ENCODE measurements around the gene PRPF40B.

Gene PRPF40B

DNA sequence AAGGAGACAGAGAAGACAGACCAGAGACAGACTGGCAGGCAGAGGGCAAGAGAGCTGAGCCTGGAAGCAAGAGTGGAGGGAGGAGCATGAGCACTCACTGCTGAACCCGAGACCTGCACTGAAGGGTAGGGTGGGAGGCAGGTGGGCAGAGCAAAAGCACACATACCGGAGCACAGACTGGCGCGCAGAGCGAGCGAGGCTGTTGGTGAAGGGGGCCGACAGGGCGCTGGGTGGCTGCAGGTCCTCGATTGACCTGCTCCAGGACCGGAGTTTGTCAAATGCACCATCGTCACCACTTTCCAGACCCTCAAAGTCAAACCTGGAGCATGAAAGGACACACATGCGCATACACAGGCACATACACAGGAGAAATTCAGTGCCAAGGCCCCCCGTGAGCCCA lies 34.9 kb downstream of the PRPF40B start:
- FAIRE-seq, result no peak
- DNase-seq (ENCODE audit: low spot score), result no peak

DNA sequence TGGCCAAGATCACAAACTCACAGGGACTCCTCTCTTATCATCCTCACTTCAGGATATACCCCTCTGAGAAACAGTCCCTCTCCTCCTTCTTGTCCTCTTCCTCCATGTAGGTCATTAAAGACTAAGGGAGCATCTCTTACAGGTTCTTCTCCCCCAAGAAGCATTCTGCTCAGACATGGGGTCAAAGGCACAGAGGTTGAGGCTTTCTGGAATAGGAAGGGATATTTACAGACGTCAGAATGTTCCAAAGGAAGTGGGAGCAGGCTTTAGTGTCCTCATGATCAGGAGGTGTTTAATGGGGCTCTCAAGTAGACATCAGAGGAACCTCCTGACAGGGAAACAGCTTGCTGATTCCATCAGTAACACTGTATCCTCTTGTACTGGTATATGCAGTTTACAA lies 36.4 kb downstream of the PRPF40B start:
- DNase-seq (ENCODE audit: low spot score) (no peak), FAIRE-seq (no peak)

DNA sequence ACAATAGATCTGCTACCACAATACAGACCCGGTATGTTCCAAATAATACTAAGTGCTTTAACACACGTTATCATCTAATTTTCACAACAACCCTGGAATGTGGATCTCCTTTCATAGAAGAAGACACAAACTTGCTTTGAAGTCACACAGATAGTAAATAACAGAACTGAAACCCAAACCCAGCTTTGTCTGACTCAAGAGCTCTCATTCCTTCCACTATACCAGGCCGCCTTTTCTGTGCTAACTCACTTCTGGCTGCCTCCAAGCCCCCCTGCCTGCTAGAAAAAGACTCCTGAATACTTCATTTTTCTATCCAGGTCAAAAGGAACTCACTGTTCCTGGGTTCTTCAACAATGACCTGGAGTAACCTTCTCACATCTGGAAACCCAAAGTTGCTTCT lies 37.8 kb downstream of the PRPF40B start:
- DNase-seq (ENCODE audit: low spot score), result no peak
- FAIRE-seq, result no peak

DNA sequence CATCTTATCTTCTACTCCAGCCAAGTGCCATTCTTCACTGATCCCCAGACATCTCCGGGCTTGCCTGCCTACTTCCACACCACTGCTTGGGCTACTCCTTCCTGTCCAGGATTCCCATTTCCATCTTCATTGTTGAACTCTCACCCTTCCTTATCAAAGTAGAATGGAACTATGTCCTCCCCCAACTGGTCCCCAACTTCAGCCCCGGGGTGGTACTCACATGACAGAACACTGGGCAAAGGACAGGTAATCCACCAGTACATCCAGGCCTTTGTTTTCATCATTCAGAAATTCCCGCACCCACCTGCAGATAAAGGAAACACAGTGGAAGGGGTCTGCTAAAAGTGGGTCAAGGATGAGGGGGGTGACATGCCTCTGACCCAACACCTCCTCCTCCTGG lies 38.4 kb downstream of the PRPF40B start:
- DNase-seq (ENCODE audit: low spot score) (no peak), FAIRE-seq (no peak)

DNA sequence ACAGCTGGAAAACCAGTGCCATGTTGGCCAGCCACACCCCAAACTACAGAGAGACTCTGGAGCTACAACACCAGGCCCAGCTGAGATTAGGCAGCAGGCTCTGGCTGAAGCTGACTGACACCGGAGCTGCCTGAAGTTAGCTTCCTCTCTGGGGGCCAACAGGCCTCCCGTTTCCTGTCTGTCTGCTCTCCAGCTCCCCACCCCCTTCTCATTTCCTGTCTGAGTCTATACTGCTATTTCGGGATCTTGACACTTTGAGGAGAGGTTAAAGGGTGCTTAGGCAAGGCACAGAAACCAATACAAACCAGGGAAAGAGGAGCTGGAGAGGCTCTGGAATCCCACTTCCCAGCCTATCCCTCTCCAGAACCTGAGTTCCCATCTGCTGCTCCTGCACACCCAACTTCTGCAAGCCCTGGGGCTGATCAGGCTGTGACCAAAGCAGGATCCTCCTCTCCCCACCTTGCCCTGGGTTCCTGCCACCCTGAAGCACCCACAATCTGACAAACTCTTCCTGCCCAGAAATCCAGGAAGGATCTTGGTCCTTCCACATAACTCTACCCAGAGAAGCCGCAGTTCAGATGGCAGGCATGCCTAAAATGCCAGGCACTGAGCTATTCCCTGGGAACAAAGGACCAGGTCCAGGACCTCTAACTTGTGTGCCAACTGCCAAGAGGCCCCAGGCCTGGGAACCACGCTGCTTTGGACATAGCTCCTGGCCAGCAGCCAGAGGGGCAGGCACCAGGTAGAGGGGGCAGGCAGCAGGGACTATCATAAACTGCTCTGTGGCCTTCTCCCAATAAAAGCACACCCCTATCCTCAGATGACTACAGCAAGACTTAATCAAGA lies 39.9 kb downstream of the PRPF40B start:
- FAIRE-seq (no peak), DNase-seq (ENCODE audit: low spot score) (peak; percentile 79)

DNA sequence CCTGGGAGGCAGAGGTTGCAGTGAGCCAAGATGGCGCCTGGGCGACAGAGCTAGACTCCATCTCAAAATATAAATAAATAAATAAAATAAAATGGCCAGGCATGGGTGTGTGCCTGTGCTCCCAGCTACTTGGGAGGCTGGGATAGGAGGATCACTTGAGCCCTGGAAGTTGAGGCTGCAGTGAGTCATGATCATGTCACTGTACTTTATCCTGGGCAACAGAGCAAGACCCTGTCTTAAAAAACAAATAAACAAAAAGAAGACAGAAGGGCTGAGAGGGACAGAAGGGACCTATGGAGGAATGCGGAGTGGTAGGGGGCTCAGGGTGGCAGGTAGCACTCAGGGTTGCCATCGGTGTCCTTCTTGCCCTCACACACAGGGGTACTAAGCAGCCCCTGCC lies 40.8 kb downstream of the PRPF40B start:
- DNase-seq (ENCODE audit: low spot score) (no peak), FAIRE-seq (no peak)

DNA sequence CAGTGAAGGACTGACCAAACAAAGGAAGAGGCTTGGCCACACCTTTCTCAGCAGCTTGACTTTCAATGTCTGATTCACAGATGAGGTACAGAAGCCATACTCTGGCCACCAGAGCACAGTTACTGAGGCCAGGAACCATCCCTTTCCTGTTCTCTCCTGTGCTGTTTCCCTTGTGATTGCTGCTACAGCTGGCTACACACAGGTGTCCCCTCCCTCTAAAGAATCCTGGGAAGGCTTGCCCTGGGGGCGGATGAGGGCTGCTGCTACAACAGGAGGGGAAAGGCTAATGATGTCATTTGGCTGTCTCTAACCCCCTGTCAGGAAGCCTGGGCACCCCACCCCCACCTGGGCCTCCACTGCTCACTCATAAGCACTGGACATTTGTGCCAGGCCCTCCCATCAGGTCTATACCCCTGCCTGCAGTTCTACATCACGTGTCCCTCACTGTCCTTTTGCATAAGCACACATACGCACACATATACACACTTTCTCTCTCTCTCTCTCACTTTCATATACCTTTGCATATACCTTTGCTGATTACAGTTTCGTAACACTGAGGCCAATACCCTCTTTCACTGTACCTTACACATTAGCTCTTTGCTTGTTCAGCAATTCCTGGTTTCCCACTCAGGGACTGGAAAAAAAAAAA lies 41.4 kb downstream of the PRPF40B start:
- no peak for DNase-seq (ENCODE audit: low spot score)
- FAIRE-seq, result no peak

DNA sequence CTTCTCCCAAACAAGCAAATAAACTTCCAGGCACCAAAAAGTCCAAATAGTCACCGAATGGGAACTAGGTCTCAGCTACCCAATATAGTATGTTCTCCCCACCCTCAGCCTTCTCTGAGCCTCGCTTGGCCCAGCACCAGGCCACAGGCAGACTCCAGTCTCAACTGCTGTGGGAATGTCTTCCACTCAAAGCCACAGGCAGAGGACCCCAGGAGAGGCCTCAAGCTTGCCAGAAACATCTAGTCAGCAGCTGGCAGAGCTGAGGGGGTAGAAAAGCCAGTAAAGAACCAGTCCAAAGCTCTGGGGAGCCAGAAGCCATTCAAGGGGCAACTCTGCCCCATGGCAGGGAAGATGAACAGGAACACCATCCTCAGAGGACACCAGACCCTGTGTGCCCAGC lies 42.0 kb downstream of the PRPF40B start:
- FAIRE-seq, result no peak
- DNase-seq (ENCODE audit: low spot score), result no peak

DNA sequence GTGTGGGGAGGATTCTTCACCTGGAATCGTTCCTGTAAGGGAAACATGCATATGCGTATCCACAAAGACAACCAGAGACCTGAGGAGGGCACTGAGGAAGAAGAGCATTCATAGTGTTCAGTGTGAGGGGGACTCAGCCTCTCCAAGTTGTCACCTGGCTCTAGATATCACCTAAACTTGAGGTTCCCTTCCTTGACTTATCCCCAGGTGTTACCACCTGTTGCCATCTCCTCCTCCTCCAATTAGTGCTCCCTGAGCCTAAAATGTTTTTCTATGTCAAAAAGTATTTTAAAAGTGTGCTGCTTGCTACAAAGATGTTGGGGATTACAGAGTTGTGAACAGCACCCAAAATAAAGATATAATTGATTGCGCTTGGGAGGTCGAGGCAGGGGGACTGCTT lies 42.8 kb downstream of the PRPF40B start:
- no peak for DNase-seq (ENCODE audit: low spot score)
- no peak for FAIRE-seq

DNA sequence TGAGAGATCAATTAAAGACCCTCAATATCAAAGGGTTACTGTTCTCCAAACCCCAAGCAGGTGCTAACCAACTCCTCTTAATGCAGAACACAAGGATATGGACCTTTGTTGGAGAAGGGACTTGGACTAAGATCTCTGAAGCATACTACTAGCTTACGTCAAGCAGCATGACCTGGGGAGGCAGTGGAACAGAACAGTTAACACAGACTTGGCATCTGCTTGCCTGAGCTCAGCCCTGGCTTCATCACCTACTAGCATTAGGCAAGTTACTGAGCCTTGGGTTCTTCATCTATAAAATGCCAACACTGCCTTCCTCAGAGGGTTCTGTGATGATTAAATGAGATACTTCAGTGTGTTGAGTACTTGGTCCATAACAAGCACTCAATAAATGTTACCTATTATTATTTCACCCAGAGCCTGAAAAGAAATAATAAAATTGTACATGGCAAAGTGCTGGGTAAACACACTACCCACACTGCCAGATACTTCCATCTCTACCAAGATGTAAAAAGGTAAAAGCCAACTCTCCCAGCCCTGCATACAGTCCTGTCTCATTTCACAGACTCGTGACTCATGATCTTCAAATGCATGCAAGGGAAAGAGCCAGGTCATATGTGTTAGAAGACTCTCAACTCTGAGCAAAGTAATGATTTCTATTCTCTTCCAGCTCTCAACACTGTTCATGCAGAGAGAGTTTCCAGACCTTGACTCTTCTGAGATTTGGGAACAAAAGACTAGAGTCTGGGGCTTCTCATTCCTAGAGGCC lies 44.1 kb downstream of the PRPF40B start:
- DNase-seq (ENCODE audit: low spot score) (no peak), FAIRE-seq (no peak)

DNA sequence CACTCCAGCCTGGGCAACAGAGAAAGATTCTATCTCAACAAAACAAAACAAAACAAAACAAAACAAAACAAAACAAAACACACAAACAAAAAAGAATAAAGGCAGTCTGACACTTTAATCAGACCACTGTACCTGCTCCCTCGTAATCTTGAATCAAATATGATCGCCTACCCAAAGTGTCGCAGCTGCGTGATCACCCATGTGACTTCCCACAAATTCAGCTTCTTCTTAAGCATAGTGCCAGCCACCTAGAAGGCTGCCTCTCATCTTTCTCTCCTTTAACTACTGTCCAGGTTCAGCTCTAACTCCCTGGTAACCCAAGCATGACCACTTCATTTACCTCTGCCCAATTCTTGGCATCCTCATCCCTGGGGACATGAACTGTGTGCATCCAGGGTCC lies 46.4 kb downstream of the PRPF40B start:
- DNase-seq (ENCODE audit: low spot score) (no peak), FAIRE-seq (no peak)

DNA sequence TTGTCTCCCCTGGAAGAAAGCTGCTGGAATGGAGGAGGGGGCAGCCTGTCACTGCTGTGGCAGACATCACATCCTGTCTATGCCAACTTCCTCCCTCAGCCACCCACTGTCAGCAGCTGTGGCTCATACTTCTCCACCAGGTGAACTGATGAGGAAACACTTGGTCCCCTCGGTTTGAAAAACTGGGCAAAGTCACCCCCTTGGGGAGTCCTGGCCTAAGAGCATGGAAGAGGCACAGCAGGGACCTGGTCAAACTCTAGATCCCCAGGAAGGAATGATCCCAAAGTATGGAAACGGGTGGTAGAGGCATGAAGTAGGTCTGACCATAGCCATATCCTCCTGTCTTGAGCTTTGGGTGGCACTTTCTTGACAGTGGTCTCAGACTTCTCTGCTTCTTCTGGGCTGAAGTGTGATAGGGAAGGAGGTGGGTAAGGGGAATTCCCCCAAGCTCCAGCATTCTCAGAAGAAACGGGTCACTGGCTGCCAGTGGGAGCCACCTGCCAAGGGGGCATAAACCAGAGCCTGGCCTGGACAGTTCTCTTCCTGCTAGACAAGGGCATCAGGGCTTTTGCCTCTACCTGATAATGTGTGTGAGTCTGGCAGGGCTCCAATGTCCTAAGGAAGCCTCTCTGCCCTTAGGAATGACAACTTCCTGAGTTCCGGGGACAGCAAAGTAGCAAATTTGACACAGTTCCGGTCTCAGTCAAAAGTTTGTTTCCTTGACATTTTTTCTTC lies 47.8 kb downstream of the PRPF40B start:
- no peak for DNase-seq (ENCODE audit: low spot score)
- no peak for FAIRE-seq

DNA sequence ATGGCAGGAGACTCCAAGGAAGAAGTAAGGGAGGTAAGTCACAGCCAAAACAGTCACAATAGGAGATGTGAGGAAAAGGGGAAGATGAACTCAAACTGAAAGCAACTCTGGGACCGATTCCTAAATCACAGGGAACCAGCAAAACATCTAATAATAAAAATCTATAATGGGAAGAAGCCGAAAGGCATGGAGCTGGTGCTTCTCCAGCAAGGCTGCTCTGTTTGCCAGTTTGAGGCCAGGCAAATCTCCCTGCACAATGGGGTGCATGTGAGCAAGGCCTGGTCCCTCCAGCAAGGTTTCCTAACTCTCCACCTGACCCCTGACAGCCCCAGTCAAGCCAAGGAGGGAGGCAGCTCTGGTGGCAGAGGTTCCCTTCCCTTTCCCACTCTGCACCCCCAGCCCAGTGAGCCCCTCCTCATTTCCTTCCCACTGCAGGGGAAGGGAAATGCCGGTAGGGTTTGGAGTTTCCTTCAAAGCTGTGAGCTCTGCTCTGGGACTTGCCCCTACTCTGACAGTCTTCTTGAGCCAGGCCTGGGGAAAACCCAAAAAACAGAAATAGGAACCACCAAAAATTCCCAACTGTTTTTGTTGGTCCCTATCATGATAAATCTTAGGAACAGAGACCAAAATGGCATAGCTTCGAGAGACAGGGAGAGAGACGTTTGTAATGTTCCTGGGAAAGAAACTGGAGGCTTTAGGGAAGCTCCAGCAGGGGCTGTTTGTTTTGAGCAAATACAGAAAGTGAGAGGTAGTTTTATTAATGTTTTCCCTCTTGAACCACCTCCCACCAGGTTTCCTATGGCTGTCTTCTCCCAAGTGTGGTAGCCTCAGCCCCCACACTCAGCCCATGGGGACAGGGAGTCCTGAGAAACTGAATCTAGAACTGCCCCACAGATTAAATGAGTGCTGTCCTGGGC lies 49.2 kb downstream of the PRPF40B start:
- DNase-seq (ENCODE audit: low spot score) (no peak), FAIRE-seq (no peak)

DNA sequence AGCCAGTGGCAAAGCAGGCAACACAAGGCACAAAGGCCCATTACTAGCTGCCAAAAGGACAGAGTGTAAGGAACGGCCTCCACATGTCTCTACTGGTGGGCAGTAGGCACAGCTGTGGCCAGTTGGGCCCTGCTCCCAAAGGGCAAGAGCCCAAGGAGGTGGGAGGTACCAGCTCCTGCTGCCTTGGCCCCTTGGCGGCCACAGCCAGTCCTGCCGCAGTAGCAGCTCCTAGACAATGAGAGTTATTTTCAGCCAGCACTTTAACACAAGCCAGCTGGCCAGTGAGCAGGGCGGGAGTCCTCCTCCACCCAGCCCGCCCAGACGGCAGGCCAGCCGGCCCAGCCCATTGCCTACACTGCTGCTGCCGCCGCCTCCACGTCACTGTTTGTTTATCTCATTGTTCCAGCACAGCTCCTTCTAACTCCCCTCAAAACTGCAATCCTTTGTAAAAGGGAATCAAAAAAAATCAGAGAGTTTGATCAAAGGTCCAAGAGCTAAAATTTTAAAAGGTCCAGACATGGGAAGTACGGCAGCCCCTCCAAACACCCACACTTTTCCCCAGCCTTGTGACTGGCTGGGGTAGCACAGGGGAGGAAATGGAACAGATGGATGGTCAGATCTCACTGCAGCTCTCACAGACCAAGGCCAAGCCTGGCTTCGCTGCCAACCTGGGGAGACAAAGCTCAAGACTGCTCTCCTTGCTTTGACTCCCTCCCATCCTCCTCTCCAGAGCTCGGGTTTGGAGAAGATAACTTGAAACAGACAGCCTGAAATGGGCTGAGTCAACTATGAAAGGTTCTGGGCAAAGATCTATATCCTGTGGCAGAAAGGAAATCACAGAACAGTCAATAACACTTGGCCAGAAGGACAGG lies 50.3 kb downstream of the PRPF40B start:
- DNase-seq (ENCODE audit: low spot score) (no peak), FAIRE-seq (no peak)

DNA sequence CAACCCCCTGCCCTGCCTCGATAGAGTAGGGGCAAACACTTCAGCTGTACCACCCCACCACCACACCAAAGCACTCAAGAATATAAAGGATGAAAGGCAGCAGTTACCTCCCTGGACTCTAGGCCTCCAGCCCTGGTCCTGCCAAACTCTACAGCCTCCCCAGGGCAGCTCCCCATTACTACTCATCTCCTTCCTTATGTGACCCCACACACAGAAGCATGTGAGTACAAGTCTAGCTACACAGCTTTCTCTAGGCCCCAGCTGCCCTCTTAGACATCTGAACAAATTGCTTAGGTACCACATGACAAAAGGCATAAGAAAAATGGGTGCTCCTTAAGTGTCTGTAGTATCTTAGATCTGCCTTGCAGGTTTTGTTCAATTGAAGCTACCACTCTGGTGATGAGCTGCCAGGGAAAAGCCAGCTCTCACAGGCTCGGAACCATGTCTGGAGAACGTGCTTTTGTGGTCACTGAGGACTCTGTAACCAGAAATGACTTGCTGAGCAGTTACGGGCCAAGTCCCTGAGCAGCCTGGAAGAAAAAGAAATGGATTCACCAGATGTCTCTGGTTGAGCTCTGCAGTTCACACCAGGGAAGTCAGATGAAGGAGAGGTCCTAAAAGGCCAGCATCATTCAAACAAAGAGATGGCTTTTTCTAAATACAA lies 51.1 kb downstream of the PRPF40B start:
- no peak for DNase-seq (ENCODE audit: low spot score)

DNA sequence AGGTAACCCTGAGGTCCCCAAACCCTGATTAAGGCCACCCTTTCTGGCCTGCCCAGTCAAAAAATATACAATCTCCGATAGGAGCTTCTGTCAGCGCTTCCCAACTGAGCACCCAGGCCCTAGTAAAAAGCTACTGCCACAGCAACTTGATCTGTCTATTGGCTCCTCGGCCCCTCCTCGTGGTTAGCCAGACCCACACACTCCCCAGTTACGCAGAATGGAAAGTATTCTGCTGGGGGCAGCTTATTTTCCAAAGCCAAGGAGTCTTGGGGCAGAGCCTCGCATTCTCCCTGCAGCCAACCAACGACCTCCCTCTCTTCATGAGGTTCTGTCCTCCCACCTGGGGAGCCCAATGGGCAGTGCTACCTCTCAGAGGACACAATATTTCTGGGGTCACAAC lies 51.8 kb downstream of the PRPF40B start:
- no peak for FAIRE-seq
- DNase-seq (ENCODE audit: low spot score), result no peak

More for the DNA sequence above, 51.1 kb downstream of the PRPF40B start:
- FAIRE-seq, result no peak

DNA sequence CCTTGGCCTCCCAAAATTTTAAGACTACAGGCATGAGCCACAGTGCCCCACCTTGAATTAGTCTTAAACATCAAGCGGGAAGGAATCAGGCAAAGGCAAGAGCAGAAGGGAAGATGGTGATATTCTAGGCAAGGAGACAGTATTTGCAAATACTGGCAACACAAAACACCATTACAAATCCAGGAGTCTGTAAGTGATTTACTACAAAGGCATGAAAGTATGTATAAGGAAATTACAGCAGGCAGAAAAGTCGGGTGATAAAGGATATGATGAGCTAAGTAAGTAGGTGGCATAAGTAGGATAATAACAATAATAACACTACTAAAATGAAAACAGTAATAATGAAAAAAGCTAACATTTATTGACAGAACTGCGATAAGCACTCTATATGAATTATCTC lies 55.4 kb downstream of the PRPF40B start:
- DNase-seq (ENCODE audit: low spot score) (no peak), FAIRE-seq (no peak)

DNA sequence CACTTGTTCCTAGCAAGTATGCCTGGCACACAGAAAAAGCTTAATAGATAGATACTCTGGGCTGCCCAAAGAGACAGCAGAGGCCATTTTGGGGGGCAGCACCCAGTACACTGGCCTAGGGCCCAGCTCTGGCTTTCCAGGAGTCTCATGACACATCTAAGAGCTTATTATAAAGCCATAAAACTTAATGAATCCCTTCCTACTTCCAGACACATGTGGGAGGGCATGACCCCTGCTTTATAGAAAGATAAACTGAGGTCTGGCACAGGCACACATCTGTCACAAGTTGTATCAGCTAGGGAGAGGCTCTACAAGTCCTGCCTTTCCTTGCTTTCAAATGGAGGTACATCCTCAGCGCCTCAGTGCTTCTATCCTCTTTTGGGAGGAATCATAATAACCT lies 56.7 kb downstream of the PRPF40B start:
- DNase-seq (ENCODE audit: low spot score) (no peak), FAIRE-seq (no peak)

Measured in urothelium cell line (cell line).